ENCODE results near the gene MED26. TPM values are rescaled to one million over a fixed set of nuclear protein-coding genes. Genes with fewer than 3 reads are reported as not detected.

MED26 gene
- total RNA-seq, 2 donors from 2014 or later: 13.5 to 29.9 TPM

- Histone ChIP-seq H3K27me3 (replicated peaks; ENCODE audit: insufficient read depth) (no peaks in the 10 kb centered on the region), H3K9me3 (no peaks in the 10 kb centered on the region), H3K27ac (no peak overlapping the region), H3K4me3 (no peak overlapping the region), H3K36me3 (peaks cover 5 to 6% of the 10 kb centered on the region in 2 donors), H3K4me1 (replicated peaks) (peaks cover 5% of the 10 kb centered on the region)
- intact Hi-C loops (cut with DNase I): no loop called here
- no peak for DNase-seq (ENCODE audit: low spot score)
- WGBS: 74% methylated on average over 2 of the region's 2 CpGs
- TF ChIP-seq, protein P1, sequence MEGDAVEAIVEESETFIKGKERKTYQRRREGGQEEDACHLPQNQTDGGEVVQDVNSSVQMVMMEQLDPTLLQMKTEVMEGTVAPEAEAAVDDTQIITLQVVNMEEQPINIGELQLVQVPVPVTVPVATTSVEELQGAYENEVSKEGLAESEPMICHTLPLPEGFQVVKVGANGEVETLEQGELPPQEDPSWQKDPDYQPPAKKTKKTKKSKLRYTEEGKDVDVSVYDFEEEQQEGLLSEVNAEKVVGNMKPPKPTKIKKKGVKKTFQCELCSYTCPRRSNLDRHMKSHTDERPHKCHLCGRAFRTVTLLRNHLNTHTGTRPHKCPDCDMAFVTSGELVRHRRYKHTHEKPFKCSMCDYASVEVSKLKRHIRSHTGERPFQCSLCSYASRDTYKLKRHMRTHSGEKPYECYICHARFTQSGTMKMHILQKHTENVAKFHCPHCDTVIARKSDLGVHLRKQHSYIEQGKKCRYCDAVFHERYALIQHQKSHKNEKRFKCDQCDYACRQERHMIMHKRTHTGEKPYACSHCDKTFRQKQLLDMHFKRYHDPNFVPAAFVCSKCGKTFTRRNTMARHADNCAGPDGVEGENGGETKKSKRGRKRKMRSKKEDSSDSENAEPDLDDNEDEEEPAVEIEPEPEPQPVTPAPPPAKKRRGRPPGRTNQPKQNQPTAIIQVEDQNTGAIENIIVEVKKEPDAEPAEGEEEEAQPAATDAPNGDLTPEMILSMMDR (IDR thresholded peaks at IDR 0.05): no peak
- TF ChIP-seq POLR2A (IDR thresholded peaks at IDR 0.05) (no peak), POLR2AphosphoS5 (IDR thresholded peaks at IDR 0.05) (no peak)
Measured at GRCh38 chr19:16650821-16651220, 22.8 kb upstream of the MED26 start.

DNA sequence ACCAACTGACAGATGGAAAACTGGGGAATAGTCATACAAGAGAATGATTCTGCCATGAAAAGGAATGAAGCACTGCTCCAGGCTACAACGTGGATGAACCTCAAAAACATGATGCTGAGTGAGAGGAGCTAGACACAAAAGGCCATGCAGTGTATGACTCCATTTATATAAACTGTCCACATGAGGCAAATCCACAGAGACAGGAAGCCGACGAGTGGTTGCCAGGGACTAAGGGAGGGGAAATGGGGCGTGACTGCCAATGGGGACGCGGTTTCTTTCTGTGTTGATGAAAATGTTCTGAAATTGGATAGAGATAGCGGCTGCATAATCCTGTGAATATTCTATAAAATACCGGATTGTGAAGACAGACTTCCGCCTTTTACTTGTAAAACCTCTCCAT is 21.7 kb upstream of the MED26 start:
- intact Hi-C loops (cut with DNase I): no loop called here
- 55% methylated on average over 9 of the region's 9 CpGs for WGBS
- H3K4me1 ChIP-seq (replicated peaks): peaks cover 5% of the 10 kb centered on the region
- no peaks in the 10 kb centered on the region for H3K27me3 ChIP-seq (replicated peaks; ENCODE audit: insufficient read depth)
- no peak for DNase-seq (ENCODE audit: low spot score)
- TF ChIP-seq, protein P1 (IDR thresholded peaks at IDR 0.05): no peak
- TF ChIP-seq POLR2AphosphoS5 (IDR thresholded peaks at IDR 0.05): peak; percentile 15
- H3K9me3 ChIP-seq: no peaks in the 10 kb centered on the region
- H3K4me3 ChIP-seq: no peak overlapping the region
- peaks cover 5 to 6% of the 10 kb centered on the region in 2 donors for H3K36me3 ChIP-seq
- peak overlapping the region in 1 of 2 donors; percentile 11 for H3K27ac ChIP-seq

GRCh38 chr19:16645140-16645539 is 17.1 kb upstream of the MED26 start:
- H3K27ac ChIP-seq: no peak overlapping the region
- H3K36me3 ChIP-seq: peaks cover 7 to 23% of the 10 kb centered on the region in 2 donors
- 91% methylated on average over 9 of the region's 9 CpGs for WGBS
- H3K4me3 ChIP-seq: no peak overlapping the region
- no peak for DNase-seq (ENCODE audit: low spot score)
- intact Hi-C loops (cut with DNase I): no loop called here
- H3K4me1 ChIP-seq (replicated peaks): no peaks in the 10 kb centered on the region
- H3K27me3 ChIP-seq (replicated peaks; ENCODE audit: insufficient read depth): no peaks in the 10 kb centered on the region
- TF ChIP-seq POLR2A (IDR thresholded peaks at IDR 0.05) (no peak), POLR2AphosphoS5 (IDR thresholded peaks at IDR 0.05) (no peak)
- TF ChIP-seq, protein P1 (IDR thresholded peaks at IDR 0.05): no peak
- no peaks in the 10 kb centered on the region for H3K9me3 ChIP-seq

- no peaks in the 10 kb centered on the region for H3K4me1 ChIP-seq (replicated peaks)
- TF ChIP-seq POLR2A (IDR thresholded peaks at IDR 0.05): no peak
- TF ChIP-seq POLR2AphosphoS5 (IDR thresholded peaks at IDR 0.05): no peak
- TF ChIP-seq, protein P1 (IDR thresholded peaks at IDR 0.05): no peak
- intact Hi-C loops (cut with DNase I): no loop called here
- no peak for DNase-seq (ENCODE audit: low spot score)
- WGBS: 96% methylated on average over 10 of the region's 10 CpGs
- H3K36me3 ChIP-seq: peaks cover 7 to 23% of the 10 kb centered on the region in 2 donors
- H3K9me3 ChIP-seq: no peaks in the 10 kb centered on the region
- H3K4me3 ChIP-seq: no peak overlapping the region
- H3K27me3 ChIP-seq (replicated peaks; ENCODE audit: insufficient read depth): no peaks in the 10 kb centered on the region
- no peak overlapping the region for H3K27ac ChIP-seq
Measured at GRCh38 chr19:16641695-16642094, 13.7 kb upstream of the MED26 start.

- TF ChIP-seq POLR2AphosphoS5 (IDR thresholded peaks at IDR 0.05): no peak
- TF ChIP-seq POLR2A (IDR thresholded peaks at IDR 0.05): no peak
- TF ChIP-seq, protein P1 (IDR thresholded peaks at IDR 0.05): no peak
- H3K9me3 ChIP-seq: no peaks in the 10 kb centered on the region
- no peaks in the 10 kb centered on the region for H3K27me3 ChIP-seq (replicated peaks; ENCODE audit: insufficient read depth)
- 100% methylated on average over 1 of the region's 1 CpG for WGBS
- H3K27ac ChIP-seq: no peak overlapping the region
- intact Hi-C loops (cut with DNase I): no loop called here
- no peak for DNase-seq (ENCODE audit: low spot score)
- no peaks in the 10 kb centered on the region for H3K4me1 ChIP-seq (replicated peaks)
- H3K36me3 ChIP-seq: peaks cover 3 to 17% of the 10 kb centered on the region in 2 donors
- no peak overlapping the region for H3K4me3 ChIP-seq
Measured at GRCh38 chr19:16640951-16641350, 12.9 kb upstream of the MED26 start.
